ENCODE data around the gene CDC42SE2. TPM values are rescaled to one million over a fixed set of nuclear protein-coding genes. Genes with fewer than 3 reads are reported as not detected.
"Not testable (repeated sequence)": the region's sequence is repeated elsewhere in the genome, so short reads cannot be mapped to it uniquely, and the experiment has no call there.

Gene CDC42SE2
- polyA plus RNA-seq, 3 donors, result 10.2 to 14.7 (median 14.7) TPM

- H3K27ac ChIP-seq (ENCODE audit: low read depth, low read length), result no peak overlapping the region
Measured at GRCh38 chr5:131377346-131377745, 113.5 kb downstream of the CDC42SE2 start.

GRCh38 chr5:131377785-131378325 lies 114.0 kb downstream of the CDC42SE2 start:
- WGBS, 3 donors, result 57 to 67% (median 59%) methylated on average over 2 of the region's 2 CpGs

More at GRCh38 chr5:131377346-131377745, 113.5 kb downstream of the CDC42SE2 start:
- 90 to 96% (median 96%) methylated on average over 6 of the region's 6 CpGs for WGBS, 3 donors

GRCh38 chr5:131378721-131379541 lies 115.1 kb downstream of the CDC42SE2 start:
- no peak overlapping the region for H3K27ac ChIP-seq (ENCODE audit: low read depth, low read length)

More at GRCh38 chr5:131377785-131378325, 114.0 kb downstream of the CDC42SE2 start:
- H3K27ac ChIP-seq (ENCODE audit: low read depth, low read length), result no peak overlapping the region

GRCh38 chr5:131379723-131380122 lies 115.9 kb downstream of the CDC42SE2 start:
- no peak overlapping the region for H3K27ac ChIP-seq (ENCODE audit: low read depth, low read length)
- WGBS, 3 donors, result 28 to 66% (median 30%) methylated on average over 7 of the region's 7 CpGs

- 85 to 92% (median 85%) methylated on average over 2 of the region's 2 CpGs for WGBS, 3 donors
Measured at GRCh38 chr5:131380238-131380637, 116.4 kb downstream of the CDC42SE2 start.

GRCh38 chr5:131381021-131381420 lies 117.2 kb downstream of the CDC42SE2 start:
- no peak overlapping the region for H3K27ac ChIP-seq (ENCODE audit: low read depth, low read length)
- 68 to 98% (median 85%) methylated on average over 4 of the region's 4 CpGs for WGBS, 3 donors

More at GRCh38 chr5:131380238-131380637, 116.4 kb downstream of the CDC42SE2 start:
- H3K27ac ChIP-seq (ENCODE audit: low read depth, low read length), result not testable (repeated sequence)

- no peak overlapping the region for H3K27ac ChIP-seq (ENCODE audit: low read depth, low read length)
- 45 to 95% (median 87%) methylated on average over 2 of the region's 2 CpGs for WGBS, 3 donors
Measured at GRCh38 chr5:131381777-131382176, 117.9 kb downstream of the CDC42SE2 start.

GRCh38 chr5:131382407-131383395 lies 118.8 kb downstream of the CDC42SE2 start:
- 64 to 69% (median 66%) methylated on average over 3 of the region's 3 CpGs for WGBS, 3 donors

GRCh38 chr5:131384173-131384572 lies 120.3 kb downstream of the CDC42SE2 start:
- H3K27ac ChIP-seq (ENCODE audit: low read depth, low read length), result no peak overlapping the region
- WGBS, 3 donors, result 66 to 78% (median 76%) methylated on average over 6 of the region's 6 CpGs

More at GRCh38 chr5:131382407-131383395, 118.8 kb downstream of the CDC42SE2 start:
- H3K27ac ChIP-seq (ENCODE audit: low read depth, low read length), result no peak overlapping the region

GRCh38 chr5:131384616-131385214 lies 120.9 kb downstream of the CDC42SE2 start:
- 89 to 98% (median 95%) methylated on average over 3 of the region's 3 CpGs for WGBS, 3 donors
- H3K27ac ChIP-seq (ENCODE audit: low read depth, low read length), result no peak overlapping the region

GRCh38 chr5:131386124-131386523 lies 122.3 kb downstream of the CDC42SE2 start:
- no peak overlapping the region for H3K27ac ChIP-seq (ENCODE audit: low read depth, low read length)
- WGBS, 3 donors, result 95 to 99% (median 98%) methylated on average over 3 of the region's 3 CpGs

- no peak overlapping the region for H3K27ac ChIP-seq (ENCODE audit: low read depth, low read length)
- 17 to 57% (median 55%) methylated on average over 4 of the region's 4 CpGs for WGBS, 3 donors
Measured at GRCh38 chr5:131386779-131387178, 122.9 kb downstream of the CDC42SE2 start.

- 92 to 96% (median 96%) methylated on average over 6 of the region's 6 CpGs for WGBS, 3 donors
- no peak overlapping the region for H3K27ac ChIP-seq (ENCODE audit: low read depth, low read length)
Measured at GRCh38 chr5:131387255-131387654, 123.4 kb downstream of the CDC42SE2 start.

GRCh38 chr5:131389096-131389868 lies 125.4 kb downstream of the CDC42SE2 start:
- WGBS, 3 donors, result 79 to 93% (median 80%) methylated on average over 4 of the region's 4 CpGs
- H3K27ac ChIP-seq (ENCODE audit: low read depth, low read length), result no peak overlapping the region

- 49 to 54% (median 53%) methylated on average over 1 of the region's 1 CpG for WGBS, 3 donors
- no peak overlapping the region for H3K27ac ChIP-seq (ENCODE audit: low read depth, low read length)
Measured at GRCh38 chr5:131389869-131390265, 126.0 kb downstream of the CDC42SE2 start.

GRCh38 chr5:131392466-131393095 lies 128.7 kb downstream of the CDC42SE2 start:
- 67 to 90% (median 84%) methylated on average over 5 of the region's 5 CpGs for WGBS, 3 donors
- H3K27ac ChIP-seq (ENCODE audit: low read depth, low read length), result no peak overlapping the region

- 40 to 74% (median 62%) methylated on average over 5 of the region's 5 CpGs for WGBS, 3 donors
Measured at GRCh38 chr5:131393498-131393968, 129.7 kb downstream of the CDC42SE2 start.

More at GRCh38 chr5:131393498-131393968, 129.7 kb downstream of the CDC42SE2 start:
- no peak overlapping the region for H3K27ac ChIP-seq (ENCODE audit: low read depth, low read length)
